OCI-LY3 (cell line): ENCODE measurements around the gene HTATSF1.

Experiments
- H2AFZ ChIP-seq: fragments of 200-600, 300-600 bp; shearing (Covaris generic); 2 replicates; pipeline ENCODE4 v1.6.0; 2014; ENCODE audit warnings: antibody characterized with exemption, low read depth, low read length
- H3K27ac ChIP-seq: fragments of 200-600, 300-600 bp; sonication (generic); 2 replicates; pipeline ENCODE4 v1.5.1; 2014; ENCODE audit warnings: mild to moderate bottlenecking, low read length, moderate library complexity, mixed read lengths
- H3K27me3 ChIP-seq: fragments of 200-600, 300-600 bp; sonication (generic); 2 replicates; pipeline ENCODE4 v1.6.1; 2014; ENCODE audit warnings: low read depth, low read length, mixed read lengths
- H3K36me3 ChIP-seq: fragments of 200-600, 300-600 bp; sonication (generic); replicated peaks from 2 replicates; pipeline ENCODE3; 2014; ENCODE audit warnings: low read depth, low read length, mixed read lengths
- H3K4me1 ChIP-seq: fragments of 300-600, 200-600 bp; sonication (generic); 2 replicates; pipeline ENCODE4 v1.6.1; 2014; ENCODE audit warnings: low read length, mixed read lengths
- H3K4me2 ChIP-seq: fragments of 200-600, 300-600 bp; sonication (generic); 2 replicates; pipeline ENCODE4 v1.6.1; 2014; ENCODE audit warnings: low read length, mixed read lengths
- H3K4me3 ChIP-seq: fragments of 300-600, 200-600 bp; sonication (generic); 2 replicates; pipeline ENCODE4 v1.5.1; 2014; ENCODE audit warnings: antibody characterized with exemption, mild to moderate bottlenecking, low read length, moderate library complexity
- H3K79me2 ChIP-seq: fragments of 300-600, 200-600 bp; shearing (Covaris generic); 2 replicates; pipeline ENCODE4 v1.6.1; 2014; ENCODE audit warnings: mild to moderate bottlenecking, low read length, mixed read lengths
- H3K9ac ChIP-seq: fragments of 300-600, 200-600 bp; shearing (Covaris generic); 2 replicates; pipeline ENCODE4 v1.6.0; 2014; ENCODE audit warnings: mild to moderate bottlenecking, low read length, moderate library complexity
- H3K9me3 ChIP-seq: fragments of 200-600, 300-600 bp; shearing (Covaris generic); 2 replicates; pipeline ENCODE4 v1.6.1; 2014; ENCODE audit warnings: low read length, mixed read lengths; ENCODE audit not compliant: insufficient read depth
- H4K20me1 ChIP-seq: fragments of 200-600, 300-600 bp; sonication (generic); 2 replicates; pipeline ENCODE4 v1.6.1; 2016; ENCODE audit warnings: low read length, mixed read lengths; ENCODE audit not compliant: insufficient read depth
- EZH2phosphoT487 ChIP-seq: fragments of 200-600 bp; shearing (Covaris generic); IDR thresholded peaks from 2 replicates; pipeline ENCODE4 v1.6.1; 2018; ENCODE audit warnings: antibody characterized with exemption, mixed run types, low read depth
- TF ChIP-seq, protein P1 (sequence below): fragments of 200-600, 300-600 bp; sonication (generic); IDR thresholded peaks from 2 replicates; pipeline ENCODE4 v1.5.1; 2014; ENCODE audit warnings: antibody characterized with exemption, low read length, low read depth

Gene HTATSF1

DNA sequence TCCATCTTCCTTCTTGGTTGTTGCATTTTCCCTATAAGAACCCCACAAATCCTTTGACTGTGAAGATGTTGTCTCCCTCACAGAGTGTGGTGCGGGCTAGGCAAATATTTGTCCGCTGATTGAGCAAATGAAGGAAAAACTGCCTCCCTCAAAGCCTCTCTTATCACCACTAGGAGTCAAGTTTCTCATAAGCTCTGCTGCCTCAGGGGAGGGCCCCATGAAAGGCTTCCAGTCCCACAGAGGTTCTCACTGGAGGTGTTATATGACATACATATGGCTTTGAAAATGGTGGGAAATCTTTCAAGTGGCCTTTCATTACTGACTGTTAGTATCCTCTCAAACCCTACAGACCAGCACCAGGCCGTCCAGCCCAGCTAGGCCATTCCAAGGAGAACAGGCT, 43.9 kb downstream of the HTATSF1 start:
- Histone ChIP-seq H3K27me3 (no peaks in the 10 kb centered on the region), H3K79me2 (no peaks in the 10 kb centered on the region), H4K20me1 (no peaks in the 10 kb centered on the region), H3K9me3 (no peaks in the 10 kb centered on the region), H3K27ac (no peak overlapping the region), H2AFZ (no peak overlapping the region), H3K4me3 (no peak overlapping the region), H3K36me3 (no peaks in the 10 kb centered on the region), H3K9ac (no peak overlapping the region), H3K4me1 (no peaks in the 10 kb centered on the region), H3K4me2 (no peak overlapping the region)
- no peak for TF ChIP-seq EZH2phosphoT487
- TF ChIP-seq, protein P1, sequence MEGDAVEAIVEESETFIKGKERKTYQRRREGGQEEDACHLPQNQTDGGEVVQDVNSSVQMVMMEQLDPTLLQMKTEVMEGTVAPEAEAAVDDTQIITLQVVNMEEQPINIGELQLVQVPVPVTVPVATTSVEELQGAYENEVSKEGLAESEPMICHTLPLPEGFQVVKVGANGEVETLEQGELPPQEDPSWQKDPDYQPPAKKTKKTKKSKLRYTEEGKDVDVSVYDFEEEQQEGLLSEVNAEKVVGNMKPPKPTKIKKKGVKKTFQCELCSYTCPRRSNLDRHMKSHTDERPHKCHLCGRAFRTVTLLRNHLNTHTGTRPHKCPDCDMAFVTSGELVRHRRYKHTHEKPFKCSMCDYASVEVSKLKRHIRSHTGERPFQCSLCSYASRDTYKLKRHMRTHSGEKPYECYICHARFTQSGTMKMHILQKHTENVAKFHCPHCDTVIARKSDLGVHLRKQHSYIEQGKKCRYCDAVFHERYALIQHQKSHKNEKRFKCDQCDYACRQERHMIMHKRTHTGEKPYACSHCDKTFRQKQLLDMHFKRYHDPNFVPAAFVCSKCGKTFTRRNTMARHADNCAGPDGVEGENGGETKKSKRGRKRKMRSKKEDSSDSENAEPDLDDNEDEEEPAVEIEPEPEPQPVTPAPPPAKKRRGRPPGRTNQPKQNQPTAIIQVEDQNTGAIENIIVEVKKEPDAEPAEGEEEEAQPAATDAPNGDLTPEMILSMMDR, result no peak

DNA sequence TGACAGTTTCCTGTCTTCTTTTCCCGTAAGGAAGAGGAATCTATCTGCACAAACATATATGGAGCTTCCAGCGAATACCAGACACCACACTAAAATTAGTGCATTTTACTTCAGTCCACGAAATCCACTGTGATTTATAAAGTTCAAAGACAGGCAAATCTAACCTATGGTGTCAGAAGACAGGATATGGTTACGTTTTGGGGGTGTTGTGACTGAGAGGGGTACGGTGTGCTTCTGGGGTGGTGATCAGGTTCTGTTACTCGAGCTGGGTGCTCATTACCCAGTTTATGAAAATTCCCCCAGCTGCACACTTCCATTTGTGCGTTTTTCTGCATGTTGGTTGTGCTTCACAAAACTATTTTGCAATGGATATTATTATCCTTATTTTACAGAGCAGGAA, 44.9 kb downstream of the HTATSF1 start:
- Histone ChIP-seq H3K9me3 (no peaks in the 10 kb centered on the region), H4K20me1 (no peaks in the 10 kb centered on the region), H3K4me3 (no peak overlapping the region), H3K27me3 (no peaks in the 10 kb centered on the region), H3K27ac (no peak overlapping the region), H3K36me3 (no peaks in the 10 kb centered on the region), H3K9ac (no peak overlapping the region), H3K79me2 (no peaks in the 10 kb centered on the region), H3K4me2 (no peak overlapping the region), H2AFZ (no peak overlapping the region), H3K4me1 (no peaks in the 10 kb centered on the region)
- TF ChIP-seq EZH2phosphoT487, result no peak
- TF ChIP-seq, protein P1, result no peak

DNA sequence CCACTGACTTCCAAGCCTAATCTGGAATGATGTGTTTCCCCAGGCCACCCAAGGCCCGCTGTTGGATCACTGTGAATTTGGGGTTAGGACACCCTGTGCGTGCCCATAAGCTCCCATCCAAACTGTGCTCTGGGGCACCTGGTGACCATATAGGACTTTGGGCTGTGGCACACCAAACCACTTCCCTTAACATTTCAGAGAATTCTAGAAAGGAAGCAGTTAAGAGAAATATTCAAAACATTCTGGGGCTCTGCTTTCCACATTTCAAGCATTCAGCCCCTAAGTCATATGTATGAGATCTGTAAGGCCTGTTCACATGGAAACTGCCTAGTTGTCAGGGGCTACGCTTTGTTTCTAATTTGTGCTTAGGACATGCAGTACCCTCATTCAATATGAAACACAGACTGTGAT, 49.0 kb downstream of the HTATSF1 start:
- Histone ChIP-seq H3K9ac (no peak overlapping the region), H3K4me3 (no peak overlapping the region), H4K20me1 (no peaks in the 10 kb centered on the region), H3K27me3 (no peaks in the 10 kb centered on the region), H3K4me1 (no peaks in the 10 kb centered on the region), H2AFZ (no peak overlapping the region), H3K79me2 (no peaks in the 10 kb centered on the region), H3K36me3 (no peaks in the 10 kb centered on the region), H3K4me2 (no peak overlapping the region), H3K27ac (no peak overlapping the region), H3K9me3 (no peaks in the 10 kb centered on the region)
- TF ChIP-seq, protein P1, result no peak
- TF ChIP-seq EZH2phosphoT487, result no peak

DNA sequence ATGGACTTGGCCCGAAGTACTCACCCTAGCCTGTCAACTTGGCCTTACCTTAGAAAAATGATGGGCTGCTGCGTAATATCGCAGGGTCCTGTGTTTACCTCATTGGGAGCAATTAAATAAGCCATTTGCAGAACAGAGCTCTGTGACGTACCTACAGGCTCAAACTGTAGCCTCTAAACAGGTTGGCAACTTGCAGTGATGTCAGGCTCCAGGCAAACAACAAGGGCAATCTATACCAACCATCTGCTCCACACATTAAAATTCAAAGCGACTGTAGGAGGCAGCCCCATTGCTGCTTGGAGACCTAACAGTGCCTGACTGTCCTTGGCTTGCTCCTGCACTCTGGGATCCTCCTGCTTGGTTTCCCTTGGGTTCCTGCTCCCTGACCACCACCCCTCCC, 51.8 kb downstream of the HTATSF1 start:
- H3K27me3 ChIP-seq, result no peaks in the 10 kb centered on the region
- no peak for TF ChIP-seq EZH2phosphoT487
- TF ChIP-seq, protein P1, result no peak
- H3K4me1 ChIP-seq, result no peaks in the 10 kb centered on the region
- no peaks in the 10 kb centered on the region for H3K9me3 ChIP-seq
- H3K36me3 ChIP-seq, result no peaks in the 10 kb centered on the region
- no peaks in the 10 kb centered on the region for H3K79me2 ChIP-seq
- H3K4me3 ChIP-seq, result no peak overlapping the region
- H3K4me2 ChIP-seq, result no peak overlapping the region
- H4K20me1 ChIP-seq, result no peaks in the 10 kb centered on the region
- no peak overlapping the region for H2AFZ ChIP-seq
- H3K9ac ChIP-seq, result no peak overlapping the region
- no peak overlapping the region for H3K27ac ChIP-seq
